DOHH2 (cell line): ENCODE results near the gene SLC5A12.

ENCODE experiments used
- H3F3A ChIP-seq: fragments of 200-600 bp; sonication (generic), shearing (Covaris generic); 2 replicates; pipeline ENCODE4 v1.6.0; 2016; ENCODE audit warnings: antibody characterized with exemption, mild to moderate bottlenecking; ENCODE audit not compliant: control insufficient read depth, insufficient read depth
- H3K27ac ChIP-seq: fragments of 200-600 bp; sonication (generic); 2 replicates; pipeline ENCODE4 v1.5.1; 2014; ENCODE audit warnings: low read depth, mild to moderate bottlenecking, low read length, moderate library complexity
- H3K27me3 ChIP-seq: fragments of 200-600 bp; sonication (generic); 2 replicates; pipeline ENCODE4 v1.6.1; 2014; ENCODE audit warnings: mild to moderate bottlenecking, low read length, mixed read lengths; ENCODE audit not compliant: control insufficient read depth
- H3K36me3 ChIP-seq: fragments of 200-600 bp; sonication (generic); 2 replicates; pipeline ENCODE4 v1.6.1; 2014; ENCODE audit warnings: mild to moderate bottlenecking, low read length, moderate library complexity, mixed read lengths; ENCODE audit not compliant: control insufficient read depth
- H3K4me1 ChIP-seq: fragments of 200-600 bp; sonication (generic); 2 replicates; pipeline ENCODE4 v1.6.1; 2014; ENCODE audit warnings: mild to moderate bottlenecking, low read length, mixed read lengths; ENCODE audit not compliant: control insufficient read depth
- H3K4me2 ChIP-seq: fragments of 200-600 bp; sonication (generic); 2 replicates; pipeline ENCODE4 v1.6.0; 2014; ENCODE audit warnings: mild to moderate bottlenecking, low read length, moderate library complexity
- H3K4me3 ChIP-seq: fragments of 200-600 bp; sonication (generic); 2 replicates; pipeline ENCODE4 v1.5.1; 2014; ENCODE audit warnings: mild to moderate bottlenecking, low read length, mixed read lengths
- H3K79me2 ChIP-seq: fragments of 200-600 bp; sonication (generic); 2 replicates; pipeline ENCODE4 v1.6.1; 2014; ENCODE audit warnings: mild to moderate bottlenecking, low read length, mixed read lengths; ENCODE audit not compliant: control insufficient read depth
- H3K9me2 ChIP-seq: fragments of 200-600 bp; sonication (generic); replicated peaks from 2 replicates; pipeline ENCODE4 v1.6.1; 2014; ENCODE audit warnings: mild to moderate bottlenecking, low read length, mixed read lengths; ENCODE audit not compliant: control insufficient read depth
- H3K9me3 ChIP-seq: fragments of 200-600 bp; sonication (generic); 2 replicates; pipeline ENCODE4 v1.6.1; 2014; ENCODE audit warnings: antibody characterized with exemption, low read length, mixed read lengths; ENCODE audit not compliant: control insufficient read depth, insufficient read depth
- H4K20me1 ChIP-seq: fragments of 200-600 bp; sonication (generic); 2 replicates; pipeline ENCODE4 v1.6.0; 2014; ENCODE audit warnings: low read depth, mild to moderate bottlenecking, antibody characterized with exemption, low read length, moderate library complexity; ENCODE audit not compliant: control insufficient read depth, insufficient read depth
- EZH2phosphoT487 ChIP-seq: fragments of 200-600 bp; sonication (generic); IDR thresholded peaks from 2 replicates; pipeline ENCODE4 v1.6.1; 2017; ENCODE audit warnings: borderline replicate concordance, mild to moderate bottlenecking, antibody characterized with exemption, low read length, moderate library complexity, mixed read lengths
- TF ChIP-seq, protein P1 (sequence below): fragments of 200-600 bp; sonication (generic); IDR thresholded peaks from one replicate; pipeline ENCODE4 v1.5.1; 2014; ENCODE audit warnings: antibody characterized with exemption, mild to moderate bottlenecking, low read depth, low read length; ENCODE audit not compliant: poor library complexity, severe bottlenecking

The SLC5A12 gene

DNA sequence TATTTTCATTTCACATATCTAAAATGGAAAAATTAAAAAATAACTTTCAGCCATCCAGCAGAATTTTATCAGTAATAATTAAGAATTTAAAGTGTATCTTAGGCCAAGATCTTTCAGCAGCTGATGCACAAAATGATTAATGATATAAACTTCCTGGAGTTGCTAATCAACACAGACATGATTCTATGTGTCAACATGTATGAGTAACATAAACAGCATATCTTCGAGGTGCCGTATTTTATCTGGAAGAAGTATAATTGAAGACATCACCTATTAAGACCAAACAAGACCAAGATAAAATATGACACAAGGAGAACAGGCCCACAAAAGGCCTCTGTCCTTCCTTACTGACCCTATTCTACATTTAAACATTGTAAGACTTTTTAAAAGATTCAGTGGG lies 45.2 kb downstream of the SLC5A12 start:
- Histone ChIP-seq H3K4me1 (no peaks in the 10 kb centered on the region), H3K4me2 (no peak overlapping the region), H3K9me3 (no peaks in the 10 kb centered on the region), H3F3A (no peaks in the 10 kb centered on the region), H3K36me3 (no peaks in the 10 kb centered on the region), H3K27me3 (no peaks in the 10 kb centered on the region), H3K4me3 (no peak overlapping the region), H3K9me2 (no peaks in the 10 kb centered on the region), H3K79me2 (no peaks in the 10 kb centered on the region), H3K27ac (no peak overlapping the region), H4K20me1 (no peaks in the 10 kb centered on the region)
- TF ChIP-seq, protein P1, sequence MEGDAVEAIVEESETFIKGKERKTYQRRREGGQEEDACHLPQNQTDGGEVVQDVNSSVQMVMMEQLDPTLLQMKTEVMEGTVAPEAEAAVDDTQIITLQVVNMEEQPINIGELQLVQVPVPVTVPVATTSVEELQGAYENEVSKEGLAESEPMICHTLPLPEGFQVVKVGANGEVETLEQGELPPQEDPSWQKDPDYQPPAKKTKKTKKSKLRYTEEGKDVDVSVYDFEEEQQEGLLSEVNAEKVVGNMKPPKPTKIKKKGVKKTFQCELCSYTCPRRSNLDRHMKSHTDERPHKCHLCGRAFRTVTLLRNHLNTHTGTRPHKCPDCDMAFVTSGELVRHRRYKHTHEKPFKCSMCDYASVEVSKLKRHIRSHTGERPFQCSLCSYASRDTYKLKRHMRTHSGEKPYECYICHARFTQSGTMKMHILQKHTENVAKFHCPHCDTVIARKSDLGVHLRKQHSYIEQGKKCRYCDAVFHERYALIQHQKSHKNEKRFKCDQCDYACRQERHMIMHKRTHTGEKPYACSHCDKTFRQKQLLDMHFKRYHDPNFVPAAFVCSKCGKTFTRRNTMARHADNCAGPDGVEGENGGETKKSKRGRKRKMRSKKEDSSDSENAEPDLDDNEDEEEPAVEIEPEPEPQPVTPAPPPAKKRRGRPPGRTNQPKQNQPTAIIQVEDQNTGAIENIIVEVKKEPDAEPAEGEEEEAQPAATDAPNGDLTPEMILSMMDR, result no peak
- TF ChIP-seq EZH2phosphoT487, result no peak

DNA sequence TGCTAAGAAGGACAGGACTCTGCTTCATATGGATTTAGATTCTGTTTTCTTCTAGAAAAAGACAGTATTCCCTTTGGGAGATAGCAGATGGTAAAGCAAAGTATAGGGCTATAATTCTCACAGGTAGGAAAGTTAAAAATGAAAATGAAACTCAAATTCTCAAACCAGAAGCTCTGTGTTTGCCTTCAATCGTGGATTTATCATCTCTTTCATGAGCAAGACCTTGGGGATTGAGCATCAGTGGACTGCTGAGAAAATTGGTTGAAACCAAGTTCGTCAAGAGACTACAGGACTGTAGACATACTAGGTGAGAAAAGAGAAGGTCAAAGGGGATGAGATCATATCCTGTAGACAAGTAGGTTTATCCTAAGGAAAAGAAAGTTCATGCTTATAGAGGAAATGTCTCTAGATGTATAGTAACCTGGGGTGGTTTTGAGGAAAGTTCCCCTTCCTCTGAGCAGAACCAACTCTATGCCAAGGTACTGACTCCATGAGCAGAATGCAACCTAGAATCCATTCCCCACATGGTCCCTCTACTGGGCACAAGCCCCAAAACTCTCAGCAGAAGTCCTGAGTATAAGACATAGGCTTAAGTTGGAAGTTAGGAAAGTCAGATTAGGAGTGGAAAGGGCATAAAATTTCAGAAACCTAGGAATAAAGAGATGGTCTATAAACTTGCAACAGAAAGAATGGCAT lies 46.5 kb downstream of the SLC5A12 start:
- Histone ChIP-seq H3K4me1 (no peaks in the 10 kb centered on the region), H3K4me2 (no peak overlapping the region), H3K4me3 (no peak overlapping the region), H3F3A (no peaks in the 10 kb centered on the region), H3K36me3 (no peaks in the 10 kb centered on the region), H3K9me2 (no peaks in the 10 kb centered on the region), H3K79me2 (no peaks in the 10 kb centered on the region), H3K27me3 (no peaks in the 10 kb centered on the region), H3K27ac (no peak overlapping the region), H3K9me3 (no peaks in the 10 kb centered on the region), H4K20me1 (no peaks in the 10 kb centered on the region)
- no peak for TF ChIP-seq EZH2phosphoT487
- TF ChIP-seq, protein P1, result no peak

DNA sequence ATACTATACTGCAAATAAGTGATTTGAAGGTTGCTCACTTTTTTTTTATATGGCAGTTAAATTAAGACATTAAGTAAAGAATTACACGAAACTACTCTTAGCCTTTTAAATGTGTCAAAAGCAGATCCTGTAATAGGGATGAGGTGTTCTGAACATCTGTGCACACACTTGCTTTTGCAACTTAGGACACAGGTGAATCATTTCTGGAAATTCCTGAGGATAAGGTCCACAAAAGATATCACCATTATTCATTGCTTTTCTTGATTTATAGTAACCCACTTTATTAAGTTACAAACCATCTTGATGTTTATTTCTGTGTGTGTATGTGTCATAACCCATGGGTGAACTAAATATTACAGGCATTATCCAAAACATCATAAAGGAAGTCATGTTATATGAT lies 55.9 kb downstream of the SLC5A12 start:
- no peaks in the 10 kb centered on the region for H3K36me3 ChIP-seq
- no peak overlapping the region for H3K4me3 ChIP-seq
- no peaks in the 10 kb centered on the region for H3K4me1 ChIP-seq
- no peaks in the 10 kb centered on the region for H3K9me3 ChIP-seq
- no peaks in the 10 kb centered on the region for H3F3A ChIP-seq
- TF ChIP-seq, protein P1, result no peak
- no peak for TF ChIP-seq EZH2phosphoT487
- H3K79me2 ChIP-seq, result no peaks in the 10 kb centered on the region
- no peaks in the 10 kb centered on the region for H3K9me2 ChIP-seq
- no peaks in the 10 kb centered on the region for H4K20me1 ChIP-seq
- no peak overlapping the region for H3K27ac ChIP-seq
- H3K27me3 ChIP-seq, result no peaks in the 10 kb centered on the region
- no peak overlapping the region for H3K4me2 ChIP-seq
